GM12878 (cell line): ENCODE measurements around the gene MEF2D. TPM values are rescaled to one million over a fixed set of nuclear protein-coding genes. Genes with fewer than 3 reads are reported as not detected.

Experiments
- CBX5 ChIP-seq: sonication (generic); IDR thresholded peaks from 2 replicates; pipeline ENCODE4 v1.6.1; 2016; ENCODE audit warnings: low read depth, moderate library complexity, mild to moderate bottlenecking, inconsistent platforms
- CHD1 ChIP-seq: IDR thresholded peaks from 2 replicates; pipeline ENCODE4 v1.6.1; 2012; ENCODE audit warnings: low read depth, low read length, improper control_type of control experiment
- EZH2 ChIP-seq: IDR thresholded peaks from 2 replicates; pipeline ENCODE4 v1.6.1; 2012; ENCODE audit warnings: low read depth, mild to moderate bottlenecking, control low read depth, inconsistent platforms, low read length, borderline replicate concordance; ENCODE audit not compliant: control insufficient read depth
- MEF2B ChIP-seq: fragments of 450-650 bp; IDR thresholded peaks from 2 replicates; pipeline ENCODE4 v1.6.1; 2018; ENCODE audit warnings: mild to moderate bottlenecking, moderate library complexity; ENCODE audit not compliant: partially characterized antibody, poor library complexity, severe bottlenecking
- MTA3 ChIP-seq: IDR thresholded peaks from 2 replicates; pipeline ENCODE4 v1.6.1; 2012; ENCODE audit warnings: low read length, inconsistent platforms, borderline replicate concordance
- MXI1 ChIP-seq: fragments of 150-350 bp; IDR thresholded peaks from 2 replicates; pipeline ENCODE4 v1.6.1; 2011; ENCODE audit warnings: low read depth, mild to moderate bottlenecking, inconsistent platforms, low read length, improper control_type of control experiment
- NFIC ChIP-seq: IDR thresholded peaks from 2 replicates; pipeline ENCODE4 v1.6.1; 2012; ENCODE audit warnings: low read depth, mild to moderate bottlenecking, inconsistent platforms, low read length, moderate library complexity
- NFYA ChIP-seq: IDR thresholded peaks from 2 replicates; pipeline ENCODE4 v1.6.1; 2011; ENCODE audit warnings: low read depth, mild to moderate bottlenecking, low read length, improper control_type of control experiment, borderline replicate concordance
- NRF1 ChIP-seq: conservative IDR thresholded peaks from 2 replicates; pipeline ENCODE4 v1.6.1; 2011; ENCODE audit warnings: mild to moderate bottlenecking, low read depth, low read length, improper control_type of control experiment
- POU2F2 ChIP-seq: IDR thresholded peaks from 3 replicates; pipeline ENCODE4 v1.6.1; 2011; ENCODE audit warnings: low read depth, mild to moderate bottlenecking, low read length, borderline replicate concordance
- RB1 ChIP-seq: fragments of 450-650 bp; formaldehyde crosslinking; IDR thresholded peaks from 2 replicates; pipeline ENCODE4 v1.6.1; 2017; ENCODE audit warnings: mild to moderate bottlenecking, borderline replicate concordance
- RCOR1 ChIP-seq: conservative IDR thresholded peaks from 2 replicates; pipeline ENCODE4 v1.6.1; 2012; ENCODE audit warnings: low read depth, low read length, improper control_type of control experiment
- SIX5 ChIP-seq: IDR thresholded peaks from 2 replicates; pipeline ENCODE4 v1.6.1; 2011; ENCODE audit warnings: mild to moderate bottlenecking, low read depth, low read length, moderate library complexity; ENCODE audit not compliant: severe bottlenecking
- SMAD5 ChIP-seq: IDR thresholded peaks from 2 replicates; pipeline ENCODE4 v1.6.1; 2016; ENCODE audit warnings: antibody characterized with exemption, low read depth
- STAT1 ChIP-seq: fragments of 450-650 bp; conservative IDR thresholded peaks from 2 replicates; pipeline ENCODE4 v1.6.1; 2014; ENCODE audit warnings: antibody characterized with exemption, mild to moderate bottlenecking
- polyA plus RNA-seq, 11 experiments: library from polyadenylated mRNA; depleted of rRNA in 4 of 11; unstranded in 6 of 11; stranded (reverse) in 5 of 11; fragments of >200 nt; fragmentation: Nextera tagmentation in 4 of 11; fragmentation: Illumina TruSeq in 1 of 11; extraction: Ambion mirVana in 4 of 11; extraction: Trizol in 1 of 11; gene quantifications; 1 replicate in 1 of 11; 2 replicates in 10 of 11; pipeline versions ENCODE4 v1.2.1 to v1.2.3, GENCODE V29; 2011 to 2016; ENCODE audit warnings: inconsistent platforms in 2 of 11, missing spikeins in 2 of 11, low read depth in 1 of 11
- total RNA-seq, 4 experiments: library from RNA; depleted of rRNA in 3 of 4; stranded (reverse); fragments of >200 nt in 3 of 4; fragmentation: Illumina TruSeq in 1 of 4; extraction: Trizol in 1 of 4; gene quantifications; 2 replicates each; pipeline versions ENCODE4 v1.2.1 to v1.2.3, GENCODE V29; 2013 to 2021
- TF ChIP-seq, protein P1 (sequence below): fragments of 450-650 bp; IDR thresholded peaks from 2 replicates; pipeline ENCODE4 v1.6.1; 2017; ENCODE audit warnings: mild to moderate bottlenecking, moderate library complexity
- TF ChIP-seq, protein P2 (sequence below): fragments of 450-650 bp; IDR thresholded peaks from 2 replicates; pipeline ENCODE4 v1.6.1; 2017; ENCODE audit warnings: borderline replicate concordance
- TF ChIP-seq, protein P3 (sequence below): fragments of 450-650 bp; conservative IDR thresholded peaks from 2 replicates; pipeline ENCODE4 v1.6.1; 2017; ENCODE audit warnings: mild to moderate bottlenecking, moderate library complexity
- TF ChIP-seq, protein P4 (sequence below): fragments of 450-650 bp; IDR thresholded peaks from 2 replicates; pipeline ENCODE4 v1.6.1; 2017; ENCODE audit warnings: mild to moderate bottlenecking, low read depth, inconsistent platforms; ENCODE audit not compliant: poor library complexity, severe bottlenecking

The MEF2D gene
- total and polyA plus RNA-seq, 10 of the 15 experiments (the other 5 are each of a cell fraction or from before 2014, with no cell fraction given), result 0.61 to 53.0 (median 15.2) TPM

DNA sequence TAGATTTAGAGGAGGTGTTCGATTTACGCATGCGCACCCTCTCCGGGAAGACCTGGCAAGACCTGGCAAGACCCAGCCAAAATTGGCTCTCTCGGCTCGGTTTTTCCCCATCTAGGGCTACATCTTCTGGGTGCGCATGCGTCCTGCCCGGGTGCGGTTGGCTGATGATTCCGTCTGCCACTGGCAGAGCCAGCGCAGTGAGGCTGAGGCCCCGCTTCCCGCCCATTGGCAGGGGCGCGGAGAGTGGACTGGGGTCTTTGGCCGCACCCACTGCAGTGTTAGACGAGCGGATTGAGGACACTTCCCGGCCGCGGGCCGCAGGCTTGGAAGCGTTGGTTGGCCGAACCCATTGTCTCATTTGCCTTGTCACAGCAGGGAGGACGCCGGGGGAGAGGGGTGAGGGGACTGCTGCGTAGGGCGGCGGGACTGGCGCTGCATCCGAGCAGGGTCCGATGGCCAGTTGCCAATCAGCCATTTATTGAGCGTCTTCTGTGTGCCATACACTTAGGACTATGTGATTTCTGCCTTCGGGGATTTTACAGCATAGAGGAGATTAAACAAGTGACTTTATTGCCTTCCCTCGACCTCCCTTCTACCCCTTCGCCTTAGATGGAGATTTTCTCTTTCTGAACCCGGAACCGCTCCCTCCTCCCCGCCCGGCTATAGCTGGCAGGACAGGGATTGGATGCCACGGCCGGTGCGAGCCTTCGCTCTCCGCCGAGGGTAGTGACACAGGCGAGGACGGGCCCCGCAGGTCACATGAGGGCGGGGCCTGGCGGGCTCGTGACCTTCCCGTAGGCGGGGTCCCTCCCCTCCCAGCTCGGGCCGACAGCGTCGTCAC, 43.7 kb downstream of the MEF2D start (continued):
- peak; percentile 23; the same call in 1 of the 2 replicates for TF ChIP-seq CHD1
- TF ChIP-seq, protein P1, sequence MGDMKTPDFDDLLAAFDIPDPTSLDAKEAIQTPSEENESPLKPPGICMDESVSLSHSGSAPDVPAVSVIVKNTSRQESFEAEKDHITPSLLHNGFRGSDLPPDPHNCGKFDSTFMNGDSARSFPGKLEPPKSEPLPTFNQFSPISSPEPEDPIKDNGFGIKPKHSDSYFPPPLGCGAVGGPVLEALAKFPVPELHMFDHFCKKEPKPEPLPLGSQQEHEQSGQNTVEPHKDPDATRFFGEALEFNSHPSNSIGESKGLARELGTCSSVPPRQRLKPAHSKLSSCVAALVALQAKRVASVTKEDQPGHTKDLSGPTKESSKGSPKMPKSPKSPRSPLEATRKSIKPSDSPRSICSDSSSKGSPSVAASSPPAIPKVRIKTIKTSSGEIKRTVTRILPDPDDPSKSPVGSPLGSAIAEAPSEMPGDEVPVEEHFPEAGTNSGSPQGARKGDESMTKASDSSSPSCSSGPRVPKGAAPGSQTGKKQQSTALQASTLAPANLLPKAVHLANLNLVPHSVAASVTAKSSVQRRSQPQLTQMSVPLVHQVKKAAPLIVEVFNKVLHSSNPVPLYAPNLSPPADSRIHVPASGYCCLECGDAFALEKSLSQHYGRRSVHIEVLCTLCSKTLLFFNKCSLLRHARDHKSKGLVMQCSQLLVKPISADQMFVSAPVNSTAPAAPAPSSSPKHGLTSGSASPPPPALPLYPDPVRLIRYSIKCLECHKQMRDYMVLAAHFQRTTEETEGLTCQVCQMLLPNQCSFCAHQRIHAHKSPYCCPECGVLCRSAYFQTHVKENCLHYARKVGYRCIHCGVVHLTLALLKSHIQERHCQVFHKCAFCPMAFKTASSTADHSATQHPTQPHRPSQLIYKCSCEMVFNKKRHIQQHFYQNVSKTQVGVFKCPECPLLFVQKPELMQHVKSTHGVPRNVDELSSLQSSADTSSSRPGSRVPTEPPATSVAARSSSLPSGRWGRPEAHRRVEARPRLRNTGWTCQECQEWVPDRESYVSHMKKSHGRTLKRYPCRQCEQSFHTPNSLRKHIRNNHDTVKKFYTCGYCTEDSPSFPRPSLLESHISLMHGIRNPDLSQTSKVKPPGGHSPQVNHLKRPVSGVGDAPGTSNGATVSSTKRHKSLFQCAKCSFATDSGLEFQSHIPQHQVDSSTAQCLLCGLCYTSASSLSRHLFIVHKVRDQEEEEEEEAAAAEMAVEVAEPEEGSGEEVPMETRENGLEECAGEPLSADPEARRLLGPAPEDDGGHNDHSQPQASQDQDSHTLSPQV, result no peak
- no peak; the same call in 1 of the 2 replicates for TF ChIP-seq NFIC
- no peak for TF ChIP-seq EZH2
- no peak for TF ChIP-seq RCOR1
- TF ChIP-seq, protein P2, sequence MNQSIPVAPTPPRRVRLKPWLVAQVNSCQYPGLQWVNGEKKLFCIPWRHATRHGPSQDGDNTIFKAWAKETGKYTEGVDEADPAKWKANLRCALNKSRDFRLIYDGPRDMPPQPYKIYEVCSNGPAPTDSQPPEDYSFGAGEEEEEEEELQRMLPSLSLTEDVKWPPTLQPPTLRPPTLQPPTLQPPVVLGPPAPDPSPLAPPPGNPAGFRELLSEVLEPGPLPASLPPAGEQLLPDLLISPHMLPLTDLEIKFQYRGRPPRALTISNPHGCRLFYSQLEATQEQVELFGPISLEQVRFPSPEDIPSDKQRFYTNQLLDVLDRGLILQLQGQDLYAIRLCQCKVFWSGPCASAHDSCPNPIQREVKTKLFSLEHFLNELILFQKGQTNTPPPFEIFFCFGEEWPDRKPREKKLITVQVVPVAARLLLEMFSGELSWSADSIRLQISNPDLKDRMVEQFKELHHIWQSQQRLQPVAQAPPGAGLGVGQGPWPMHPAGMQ, result no peak
- TF ChIP-seq MEF2B, result peak; percentile 46
- no peak; the same call in 1 of the 2 replicates for TF ChIP-seq MTA3
- TF ChIP-seq RB1, result peak; percentile 78; the same call in 1 of the 2 replicates
- no peak for TF ChIP-seq CBX5
- TF ChIP-seq NRF1, result peak; percentile 87
- TF ChIP-seq SMAD5, result no peak
- no peak for TF ChIP-seq STAT1
- TF ChIP-seq, protein P3, sequence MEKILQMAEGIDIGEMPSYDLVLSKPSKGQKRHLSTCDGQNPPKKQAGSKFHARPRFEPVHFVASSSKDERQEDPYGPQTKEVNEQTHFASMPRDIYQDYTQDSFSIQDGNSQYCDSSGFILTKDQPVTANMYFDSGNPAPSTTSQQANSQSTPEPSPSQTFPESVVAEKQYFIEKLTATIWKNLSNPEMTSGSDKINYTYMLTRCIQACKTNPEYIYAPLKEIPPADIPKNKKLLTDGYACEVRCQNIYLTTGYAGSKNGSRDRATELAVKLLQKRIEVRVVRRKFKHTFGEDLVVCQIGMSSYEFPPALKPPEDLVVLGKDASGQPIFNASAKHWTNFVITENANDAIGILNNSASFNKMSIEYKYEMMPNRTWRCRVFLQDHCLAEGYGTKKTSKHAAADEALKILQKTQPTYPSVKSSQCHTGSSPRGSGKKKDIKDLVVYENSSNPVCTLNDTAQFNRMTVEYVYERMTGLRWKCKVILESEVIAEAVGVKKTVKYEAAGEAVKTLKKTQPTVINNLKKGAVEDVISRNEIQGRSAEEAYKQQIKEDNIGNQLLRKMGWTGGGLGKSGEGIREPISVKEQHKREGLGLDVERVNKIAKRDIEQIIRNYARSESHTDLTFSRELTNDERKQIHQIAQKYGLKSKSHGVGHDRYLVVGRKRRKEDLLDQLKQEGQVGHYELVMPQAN, result peak; percentile 28; the same call in 1 of the 2 replicates
- TF ChIP-seq SIX5, result no peak
- TF ChIP-seq POU2F2, result peak; percentile 35; the same call in 2 of the 3 replicates
- TF ChIP-seq NFYA, result no peak
- TF ChIP-seq, protein P4, sequence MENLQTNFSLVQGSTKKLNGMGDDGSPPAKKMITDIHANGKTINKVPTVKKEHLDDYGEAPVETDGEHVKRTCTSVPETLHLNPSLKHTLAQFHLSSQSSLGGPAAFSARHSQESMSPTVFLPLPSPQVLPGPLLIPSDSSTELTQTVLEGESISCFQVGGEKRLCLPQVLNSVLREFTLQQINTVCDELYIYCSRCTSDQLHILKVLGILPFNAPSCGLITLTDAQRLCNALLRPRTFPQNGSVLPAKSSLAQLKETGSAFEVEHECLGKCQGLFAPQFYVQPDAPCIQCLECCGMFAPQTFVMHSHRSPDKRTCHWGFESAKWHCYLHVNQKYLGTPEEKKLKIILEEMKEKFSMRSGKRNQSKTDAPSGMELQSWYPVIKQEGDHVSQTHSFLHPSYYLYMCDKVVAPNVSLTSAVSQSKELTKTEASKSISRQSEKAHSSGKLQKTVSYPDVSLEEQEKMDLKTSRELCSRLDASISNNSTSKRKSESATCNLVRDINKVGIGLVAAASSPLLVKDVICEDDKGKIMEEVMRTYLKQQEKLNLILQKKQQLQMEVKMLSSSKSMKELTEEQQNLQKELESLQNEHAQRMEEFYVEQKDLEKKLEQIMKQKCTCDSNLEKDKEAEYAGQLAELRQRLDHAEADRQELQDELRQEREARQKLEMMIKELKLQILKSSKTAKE, result no peak
- peak; percentile 78 for TF ChIP-seq MXI1
